Neural cell (in vitro differentiated cells): Measurements from ENCODE around the gene TBC1D9. TPM values are rescaled to one million over a fixed set of nuclear protein-coding genes. Genes with fewer than 3 reads are reported as not detected.

Source experiments
- H2AFZ ChIP-seq: fragments of 200-600, 300-800 bp; sonication (generic), shearing (Covaris generic); 2 replicates; pipeline ENCODE4 v1.6.0; 2014; ENCODE audit warnings: low read depth, mild to moderate bottlenecking, antibody characterized with exemption, low read length, moderate library complexity
- H3F3A ChIP-seq: fragments of 200-600 bp; shearing (Covaris generic); 2 replicates; pipeline ENCODE4 v1.6.1; 2016; ENCODE audit warnings: mild to moderate bottlenecking, moderate library complexity, mixed read lengths, antibody characterized with exemption, low read length; ENCODE audit not compliant: insufficient read depth, poor library complexity, severe bottlenecking
- H3K27ac ChIP-seq: fragments of 200-600, 300-800 bp; sonication (generic), shearing (Covaris generic); 2 replicates; pipeline ENCODE4 v1.5.1; 2014; ENCODE audit warnings: mild to moderate bottlenecking, low read length, moderate library complexity
- H3K27me3 ChIP-seq: fragments of 300-800, 200-600 bp; sonication (generic), shearing (Covaris generic); 2 replicates; pipeline ENCODE4 v1.6.0; 2014; ENCODE audit warnings: mild to moderate bottlenecking, low read depth, low read length, moderate library complexity; ENCODE audit not compliant: insufficient read depth
- H3K36me3 ChIP-seq: fragments of 300-800, 200-600 bp; sonication (generic), shearing (Covaris generic); 2 replicates; pipeline ENCODE4 v1.5.1; 2014; ENCODE audit warnings: mild to moderate bottlenecking, antibody characterized with exemption, low read length, moderate library complexity; ENCODE audit not compliant: insufficient read depth
- H3K4me2 ChIP-seq: fragments of 300-800, 200-600 bp; sonication (generic), shearing (Covaris generic); 2 replicates; pipeline ENCODE4 v1.6.0; 2014; ENCODE audit warnings: mild to moderate bottlenecking, low read length
- H3K4me3 ChIP-seq: fragments of 300-800, 200-600 bp; sonication (generic), shearing (Covaris generic); 2 replicates; pipeline ENCODE4 v1.5.1; 2014; ENCODE audit warnings: mild to moderate bottlenecking, low read length, moderate library complexity
- H3K79me2 ChIP-seq: fragments of 200-600 bp; shearing (Covaris generic); replicated peaks from 2 replicates; pipeline ENCODE4 v1.6.0; 2014; ENCODE audit warnings: mild to moderate bottlenecking, low read length, moderate library complexity; ENCODE audit not compliant: insufficient read depth
- H3K9ac ChIP-seq: fragments of 300-800, 200-600 bp; sonication (generic), shearing (Covaris generic); 2 replicates; pipeline ENCODE4 v1.6.1; 2016; ENCODE audit warnings: mild to moderate bottlenecking, low read length, mixed read lengths
- H3K9me2 ChIP-seq: fragments of 200-600 bp; shearing (Covaris generic); 2 replicates; pipeline ENCODE4 v1.6.1; 2016; ENCODE audit warnings: mild to moderate bottlenecking, low read length, mixed read lengths; ENCODE audit not compliant: insufficient read depth
- H3K9me3 ChIP-seq: fragments of 200-600, 300-800 bp; sonication (generic), shearing (Covaris generic); 2 replicates; pipeline ENCODE4 v1.6.1; 2016; ENCODE audit warnings: mild to moderate bottlenecking, mixed run types, low read length, moderate library complexity, mixed read lengths
- H4K20me1 ChIP-seq: fragments of 200-600 bp; shearing (Covaris generic); 2 replicates; pipeline ENCODE4 v1.6.1; 2016; ENCODE audit warnings: mild to moderate bottlenecking, mixed run types; ENCODE audit not compliant: insufficient read depth
- EP300 ChIP-seq: fragments of 450-650 bp; conservative IDR thresholded peaks from 2 replicates; pipeline ENCODE4 v1.6.1; 2014; ENCODE audit warnings: antibody characterized with exemption, mild to moderate bottlenecking, moderate library complexity; ENCODE audit not compliant: poor library complexity, severe bottlenecking
- EZH2 ChIP-seq: fragments of 200-600, 300-800 bp; shearing (Covaris generic), sonication (generic); IDR thresholded peaks from 2 replicates; pipeline ENCODE4 v1.6.1; 2014; ENCODE audit warnings: antibody characterized with exemption, low read length, borderline replicate concordance, mild to moderate bottlenecking; ENCODE audit not compliant: insufficient read depth, poor library complexity, severe bottlenecking
- MXI1 ChIP-seq: fragments of 450-650 bp; conservative IDR thresholded peaks from 2 replicates; pipeline ENCODE4 v1.6.1; 2014; ENCODE audit warnings: antibody characterized with exemption, mild to moderate bottlenecking; ENCODE audit not compliant: poor library complexity, severe bottlenecking
- POLR2AphosphoS5 ChIP-seq: IDR thresholded peaks from 2 replicates; pipeline ENCODE4 v1.6.1; 2012
- RAD21 ChIP-seq: fragments of 450-650 bp; conservative IDR thresholded peaks from 2 replicates; pipeline ENCODE4 v1.6.1; 2014; ENCODE audit warnings: antibody characterized with exemption, mild to moderate bottlenecking, moderate library complexity
- SMC3 ChIP-seq: fragments of 450-650 bp; conservative IDR thresholded peaks from 2 replicates; pipeline ENCODE4 v1.6.1; 2014; ENCODE audit warnings: antibody characterized with exemption, mild to moderate bottlenecking, moderate library complexity; ENCODE audit not compliant: poor library complexity
- TAF1 ChIP-seq: IDR thresholded peaks from 2 replicates; pipeline ENCODE4 v1.6.1; 2012; ENCODE audit warnings: low read depth
- polyA plus RNA-seq: library from polyadenylated mRNA; depleted of rRNA; stranded (reverse); fragments of >200 nt; gene quantifications from 2 replicates; pipeline ENCODE4 v1.2.3, GENCODE V29; 2014
- TF ChIP-seq, protein P1 (sequence below): IDR thresholded peaks from 2 replicates; pipeline ENCODE4 v1.6.1; 2012; ENCODE audit warnings: borderline replicate concordance
- TF ChIP-seq, protein P2 (sequence below): fragments of 450-650 bp; IDR thresholded peaks from 2 replicates; pipeline ENCODE4 v1.5.1; 2014; ENCODE audit warnings: antibody characterized with exemption, mild to moderate bottlenecking, moderate library complexity; ENCODE audit not compliant: poor library complexity, severe bottlenecking

The TBC1D9 gene
- polyA plus RNA-seq, 1 donor from 2014 or later: 42.8 TPM

DNA sequence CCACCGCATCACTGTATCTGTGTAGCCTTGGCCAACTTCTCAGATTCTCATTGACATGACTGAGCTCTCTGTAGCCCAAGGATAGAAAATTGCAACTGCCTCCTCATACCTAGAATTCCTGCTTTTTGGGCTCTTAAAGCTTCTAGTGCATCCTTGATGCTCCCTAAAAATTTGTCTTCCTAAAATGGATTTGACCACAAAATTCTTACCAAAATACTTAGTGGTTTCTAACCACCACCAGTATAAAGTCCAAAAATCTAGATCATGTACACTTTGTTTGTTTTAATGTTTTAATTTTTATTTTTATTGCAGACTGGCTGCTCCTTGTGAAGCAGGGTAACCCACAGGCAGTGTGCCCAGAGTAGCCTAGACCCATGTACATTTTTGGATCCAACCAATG lies 75.5 kb downstream of the TBC1D9 start:
- H2AFZ ChIP-seq: no peak overlapping the region
- peaks cover 14% of the 10 kb centered on the region for H3K36me3 ChIP-seq
- H3K9ac ChIP-seq: no peak overlapping the region
- no peaks in the 10 kb centered on the region for H3F3A ChIP-seq
- H3K27ac ChIP-seq: peak overlapping the region; percentile 38
- H4K20me1 ChIP-seq: no peaks in the 10 kb centered on the region
- H3K4me3 ChIP-seq: peak overlapping the region; percentile 9
- H3K4me2 ChIP-seq: no peak overlapping the region
- no peaks in the 10 kb centered on the region for H3K27me3 ChIP-seq
- no peaks in the 10 kb centered on the region for H3K79me2 ChIP-seq
- no peak for TF ChIP-seq RAD21
- TF ChIP-seq TAF1: no peak
- no peak for TF ChIP-seq EZH2
- TF ChIP-seq, protein P1, sequence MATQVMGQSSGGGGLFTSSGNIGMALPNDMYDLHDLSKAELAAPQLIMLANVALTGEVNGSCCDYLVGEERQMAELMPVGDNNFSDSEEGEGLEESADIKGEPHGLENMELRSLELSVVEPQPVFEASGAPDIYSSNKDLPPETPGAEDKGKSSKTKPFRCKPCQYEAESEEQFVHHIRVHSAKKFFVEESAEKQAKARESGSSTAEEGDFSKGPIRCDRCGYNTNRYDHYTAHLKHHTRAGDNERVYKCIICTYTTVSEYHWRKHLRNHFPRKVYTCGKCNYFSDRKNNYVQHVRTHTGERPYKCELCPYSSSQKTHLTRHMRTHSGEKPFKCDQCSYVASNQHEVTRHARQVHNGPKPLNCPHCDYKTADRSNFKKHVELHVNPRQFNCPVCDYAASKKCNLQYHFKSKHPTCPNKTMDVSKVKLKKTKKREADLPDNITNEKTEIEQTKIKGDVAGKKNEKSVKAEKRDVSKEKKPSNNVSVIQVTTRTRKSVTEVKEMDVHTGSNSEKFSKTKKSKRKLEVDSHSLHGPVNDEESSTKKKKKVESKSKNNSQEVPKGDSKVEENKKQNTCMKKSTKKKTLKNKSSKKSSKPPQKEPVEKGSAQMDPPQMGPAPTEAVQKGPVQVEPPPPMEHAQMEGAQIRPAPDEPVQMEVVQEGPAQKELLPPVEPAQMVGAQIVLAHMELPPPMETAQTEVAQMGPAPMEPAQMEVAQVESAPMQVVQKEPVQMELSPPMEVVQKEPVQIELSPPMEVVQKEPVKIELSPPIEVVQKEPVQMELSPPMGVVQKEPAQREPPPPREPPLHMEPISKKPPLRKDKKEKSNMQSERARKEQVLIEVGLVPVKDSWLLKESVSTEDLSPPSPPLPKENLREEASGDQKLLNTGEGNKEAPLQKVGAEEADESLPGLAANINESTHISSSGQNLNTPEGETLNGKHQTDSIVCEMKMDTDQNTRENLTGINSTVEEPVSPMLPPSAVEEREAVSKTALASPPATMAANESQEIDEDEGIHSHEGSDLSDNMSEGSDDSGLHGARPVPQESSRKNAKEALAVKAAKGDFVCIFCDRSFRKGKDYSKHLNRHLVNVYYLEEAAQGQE: no peak
- TF ChIP-seq EP300: no peak
- TF ChIP-seq, protein P2, sequence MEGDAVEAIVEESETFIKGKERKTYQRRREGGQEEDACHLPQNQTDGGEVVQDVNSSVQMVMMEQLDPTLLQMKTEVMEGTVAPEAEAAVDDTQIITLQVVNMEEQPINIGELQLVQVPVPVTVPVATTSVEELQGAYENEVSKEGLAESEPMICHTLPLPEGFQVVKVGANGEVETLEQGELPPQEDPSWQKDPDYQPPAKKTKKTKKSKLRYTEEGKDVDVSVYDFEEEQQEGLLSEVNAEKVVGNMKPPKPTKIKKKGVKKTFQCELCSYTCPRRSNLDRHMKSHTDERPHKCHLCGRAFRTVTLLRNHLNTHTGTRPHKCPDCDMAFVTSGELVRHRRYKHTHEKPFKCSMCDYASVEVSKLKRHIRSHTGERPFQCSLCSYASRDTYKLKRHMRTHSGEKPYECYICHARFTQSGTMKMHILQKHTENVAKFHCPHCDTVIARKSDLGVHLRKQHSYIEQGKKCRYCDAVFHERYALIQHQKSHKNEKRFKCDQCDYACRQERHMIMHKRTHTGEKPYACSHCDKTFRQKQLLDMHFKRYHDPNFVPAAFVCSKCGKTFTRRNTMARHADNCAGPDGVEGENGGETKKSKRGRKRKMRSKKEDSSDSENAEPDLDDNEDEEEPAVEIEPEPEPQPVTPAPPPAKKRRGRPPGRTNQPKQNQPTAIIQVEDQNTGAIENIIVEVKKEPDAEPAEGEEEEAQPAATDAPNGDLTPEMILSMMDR: no peak
- no peak for TF ChIP-seq MXI1
- TF ChIP-seq SMC3: no peak
- TF ChIP-seq POLR2AphosphoS5: no peak
- no peaks in the 10 kb centered on the region for H3K9me2 ChIP-seq
- H3K9me3 ChIP-seq: no peaks in the 10 kb centered on the region

DNA sequence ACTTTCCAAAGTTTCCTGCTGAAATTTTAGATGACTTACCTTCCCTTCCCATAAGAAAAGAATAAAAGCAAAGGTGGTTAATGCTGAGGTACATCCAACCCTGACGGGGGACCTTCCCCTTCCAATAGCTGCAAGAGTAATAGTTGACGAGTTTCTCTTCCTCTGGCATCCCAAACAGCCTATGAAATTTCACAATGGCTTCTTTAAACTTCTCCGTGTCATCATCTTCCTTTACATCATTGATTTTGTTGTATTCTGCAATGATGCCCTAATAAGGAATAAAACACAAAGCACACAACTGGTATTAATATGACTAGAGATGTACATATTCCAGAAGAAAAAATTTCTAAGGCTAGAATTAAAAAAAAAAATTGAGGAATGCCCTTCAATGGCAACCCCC lies 76.6 kb downstream of the TBC1D9 start:
- TF ChIP-seq MXI1 (no peak), RAD21 (no peak), POLR2AphosphoS5 (no peak), SMC3 (no peak), EZH2 (no peak), TAF1 (no peak), EP300 (no peak)
- TF ChIP-seq, protein P2: no peak
- TF ChIP-seq, protein P1: no peak
- peaks cover 14% of the 10 kb centered on the region for H3K36me3 ChIP-seq
- no peaks in the 10 kb centered on the region for H3K27me3 ChIP-seq
- H3K4me2 ChIP-seq: no peak overlapping the region
- no peaks in the 10 kb centered on the region for H3F3A ChIP-seq
- H3K9ac ChIP-seq: no peak overlapping the region
- no peaks in the 10 kb centered on the region for H3K79me2 ChIP-seq
- H2AFZ ChIP-seq: no peak overlapping the region
- H3K9me2 ChIP-seq: no peaks in the 10 kb centered on the region
- no peaks in the 10 kb centered on the region for H3K9me3 ChIP-seq
- H3K27ac ChIP-seq: no peak overlapping the region
- no peaks in the 10 kb centered on the region for H4K20me1 ChIP-seq
- H3K4me3 ChIP-seq: no peak overlapping the region
